ENCODE data around the gene ABCF3.

GRCh38 chr3:184186902-184187207, 856 bp downstream of the ABCF3 start:
- TF ChIP-seq POLR2A (IDR thresholded peaks at IDR 0.05): no peak
- TF ChIP-seq CTCF (IDR thresholded peaks at IDR 0.05): no peak
- TF ChIP-seq EP300 (IDR thresholded peaks at IDR 0.05): no peak
